DMS53 (cell line): ENCODE results near the gene RASSF4.
A peak's percentile ranks its signal among the peaks of the same experiment; 100 is the strongest.

Source experiments
- DNase-seq: peaks from one replicate; lab custom pipeline; 2025; lab: John Stamatoyannopoulos, UW

RASSF4 gene

DNA sequence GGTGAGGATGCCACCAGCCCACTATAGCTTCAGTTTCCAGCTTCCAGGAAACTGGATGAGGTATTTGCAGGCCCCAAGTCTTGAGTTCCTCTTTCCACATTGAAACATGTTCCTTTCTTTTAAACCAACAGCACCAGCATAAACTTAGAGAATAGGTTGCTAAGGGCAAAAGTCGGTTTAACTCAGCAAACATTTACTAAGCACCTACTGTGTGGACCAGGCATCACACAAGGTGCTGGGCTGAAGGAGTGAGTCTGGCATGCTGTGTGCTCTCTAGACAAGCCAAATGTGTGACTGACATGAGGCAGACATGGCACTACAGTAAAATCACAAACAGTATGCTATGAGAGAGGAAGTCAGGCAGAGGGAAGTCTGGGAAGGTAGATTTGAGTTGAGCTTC lies 11.0 kb upstream of the RASSF4 start:
- no peak for DNase-seq

DNA sequence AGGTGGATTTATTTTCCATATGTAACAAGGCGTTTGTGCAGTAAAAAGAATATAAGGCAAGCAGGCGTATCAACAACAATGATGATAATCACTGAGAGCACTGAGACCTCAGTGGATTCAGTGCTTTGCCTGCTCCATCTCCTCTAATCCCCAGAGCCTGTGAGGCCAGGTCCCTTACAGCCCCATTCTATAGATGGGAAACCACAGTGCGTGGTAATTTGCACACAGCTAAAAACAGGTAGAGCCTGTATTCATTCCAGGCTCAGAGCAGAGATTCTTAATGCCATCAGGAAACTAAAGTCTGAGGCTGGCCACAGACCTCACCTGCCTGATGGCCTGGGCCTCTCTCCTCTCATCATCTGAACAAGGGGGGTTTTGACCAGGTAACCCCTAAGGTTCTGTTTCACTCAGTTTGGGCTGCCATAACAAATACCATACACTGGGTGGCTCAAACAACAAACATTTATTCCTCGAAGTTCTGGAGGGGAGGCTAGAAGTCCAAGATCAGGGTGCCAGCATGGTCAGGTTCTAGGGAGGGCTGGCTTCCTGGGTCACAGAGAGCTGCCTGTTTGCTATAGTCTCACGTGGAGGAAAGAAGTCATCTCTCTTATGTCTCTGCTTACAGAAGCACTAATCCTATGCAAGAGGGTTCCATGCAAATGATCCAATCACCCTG lies 10.3 kb upstream of the RASSF4 start:
- DNase-seq: no peak

DNA sequence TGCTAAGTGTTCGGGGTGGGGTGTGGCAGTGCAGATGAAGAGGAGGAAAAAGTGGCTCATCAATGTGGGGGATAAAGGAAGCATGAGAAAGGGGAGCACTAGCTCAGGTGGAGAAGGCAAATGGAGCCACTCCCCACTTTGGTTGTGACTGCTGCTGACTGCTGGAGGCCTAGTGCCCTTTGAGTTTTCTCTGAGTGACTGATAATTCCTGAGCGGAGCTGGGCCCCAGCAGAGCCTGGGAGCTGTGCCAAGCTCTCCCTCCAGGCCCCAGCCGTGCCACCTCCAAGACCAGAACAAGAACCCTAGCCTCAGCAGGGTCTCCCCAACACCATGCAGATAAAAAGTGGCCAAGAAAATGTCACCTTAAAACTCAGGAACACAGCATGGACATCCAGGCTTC lies 9.7 kb upstream of the RASSF4 start:
- DNase-seq: no peak

DNA sequence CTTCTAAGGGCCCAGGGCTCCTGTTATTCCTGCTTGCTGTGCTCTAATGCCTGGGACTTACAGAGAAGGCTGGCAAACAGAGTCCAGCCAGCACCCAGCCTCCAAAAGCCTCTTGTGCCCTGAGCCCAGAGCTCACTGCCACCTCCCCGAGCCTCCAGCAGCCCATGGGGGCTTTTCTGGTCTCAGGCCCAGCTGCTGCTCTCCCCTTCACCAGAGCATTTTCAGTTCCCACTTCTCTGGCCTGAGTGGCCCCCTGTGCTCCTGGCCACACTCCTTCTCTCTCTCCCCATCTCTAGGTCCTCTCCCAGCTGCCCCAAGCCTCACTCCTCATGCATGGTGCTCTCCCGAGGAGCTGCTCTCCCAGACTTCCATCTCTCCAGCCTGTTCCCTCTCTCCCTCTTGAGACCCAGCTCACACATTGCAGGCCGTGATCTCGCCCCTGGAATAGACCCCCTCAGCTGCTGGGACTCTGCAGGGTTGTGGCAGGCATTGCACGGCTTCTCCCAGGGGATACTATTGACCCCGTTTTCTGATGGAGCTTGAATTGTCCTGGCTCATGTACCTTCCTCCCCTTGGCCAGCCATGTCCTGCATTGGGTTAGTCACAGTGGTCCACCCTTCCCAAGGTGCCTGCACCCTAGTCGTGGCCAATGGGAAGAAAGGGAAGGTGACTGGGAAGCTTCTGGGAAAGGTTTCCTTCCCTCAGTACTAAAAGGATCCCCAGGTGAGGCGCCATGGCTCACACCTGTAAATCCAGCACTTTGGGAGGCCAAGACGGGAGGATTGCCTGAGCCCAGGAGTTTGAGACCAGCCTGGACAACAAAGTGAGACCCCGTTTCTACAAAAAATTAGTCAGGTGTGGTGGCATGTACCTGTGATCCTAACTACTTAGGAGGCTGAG lies 9.0 kb upstream of the RASSF4 start:
- DNase-seq: no peak

DNA sequence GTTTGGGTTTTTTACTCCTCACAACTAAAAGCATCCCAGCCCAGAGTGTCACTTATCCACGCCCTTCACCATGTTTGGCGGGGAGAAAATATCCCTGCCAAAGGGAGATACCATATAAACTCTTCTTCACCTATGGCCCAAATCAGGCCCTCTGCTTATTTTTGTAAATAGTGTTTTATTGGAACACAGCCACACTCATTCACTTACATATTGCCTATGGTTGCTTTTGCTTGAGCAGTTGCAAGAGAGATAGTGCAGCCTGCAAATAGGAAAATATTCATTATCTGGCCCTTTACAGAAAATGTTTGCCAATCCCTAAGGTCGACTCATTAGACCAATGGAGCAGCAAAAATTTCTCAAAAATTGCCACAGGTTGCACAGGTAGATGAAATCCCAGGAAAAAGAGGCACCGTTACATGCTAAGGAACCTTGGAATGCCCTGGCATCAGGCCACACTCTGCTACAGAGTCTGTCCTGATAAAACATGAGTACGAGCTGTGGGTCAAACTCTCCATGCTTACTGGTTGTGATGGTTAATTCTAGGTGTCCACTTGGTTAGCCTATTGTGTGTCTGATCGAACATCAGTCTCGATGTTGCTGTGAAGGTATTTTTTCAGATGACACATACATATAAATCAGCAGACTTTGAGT lies 7.9 kb upstream of the RASSF4 start:
- DNase-seq: no peak

DNA sequence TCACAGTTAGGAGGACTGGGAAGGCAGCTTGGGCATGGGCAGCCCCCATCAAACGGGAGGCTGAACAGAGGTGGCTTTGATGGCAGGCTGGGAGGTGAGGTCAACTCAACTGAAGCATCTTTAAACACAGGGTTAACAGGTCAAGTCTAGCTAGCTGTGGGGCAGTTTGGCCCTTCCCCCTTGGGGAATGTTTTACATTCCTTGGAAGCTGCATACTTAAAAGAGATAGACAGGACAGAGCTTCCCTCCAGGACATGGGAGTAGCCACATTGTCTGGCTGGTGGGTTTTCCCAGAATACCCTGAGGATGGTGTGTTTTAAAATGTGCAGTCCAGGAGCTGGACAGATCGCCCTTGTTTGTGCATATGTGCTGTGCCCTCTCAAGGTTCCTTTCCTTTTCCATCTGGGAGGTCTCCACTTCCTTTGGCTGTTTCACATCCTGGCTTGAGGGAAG lies 6.8 kb upstream of the RASSF4 start:
- DNase-seq: no peak

DNA sequence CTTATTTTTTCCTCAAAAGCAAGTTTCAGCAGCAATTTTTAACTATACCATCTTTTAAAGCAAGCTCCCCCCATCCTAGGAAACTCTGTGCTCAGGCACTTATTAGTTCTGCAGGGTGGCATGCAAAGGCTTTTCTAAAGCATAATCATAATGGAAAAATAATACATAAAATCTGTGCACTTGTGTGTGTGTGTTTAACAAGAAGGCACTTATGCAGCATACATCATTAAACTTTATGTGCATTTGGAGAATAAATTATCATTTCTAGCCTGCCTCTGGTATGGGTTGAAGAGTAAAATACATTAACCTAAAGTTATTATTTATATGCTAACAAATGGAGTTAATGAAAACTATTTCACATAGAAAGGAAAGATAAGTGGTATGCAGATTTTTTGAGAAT lies 5.6 kb upstream of the RASSF4 start:
- no peak for DNase-seq

DNA sequence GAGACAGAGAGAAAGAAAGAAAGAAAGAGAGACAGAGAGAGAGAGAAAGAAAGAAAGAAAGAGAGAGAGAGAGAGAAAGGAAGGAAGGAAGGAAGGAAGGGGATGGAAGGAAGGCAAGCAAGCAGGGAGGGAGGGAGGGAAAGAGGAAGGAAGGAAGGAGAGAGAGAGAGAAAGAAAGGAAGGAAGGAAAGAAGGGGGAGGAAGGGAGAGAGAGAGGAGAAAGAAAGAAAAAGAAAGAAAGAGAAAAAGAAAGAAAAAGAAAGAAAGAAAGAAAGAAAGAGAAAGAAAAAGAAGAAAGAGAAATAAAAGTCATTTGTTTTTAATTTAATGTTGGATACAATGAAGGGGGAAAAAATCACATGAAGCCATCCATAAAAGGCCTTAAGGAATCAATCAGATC lies 4.6 kb upstream of the RASSF4 start:
- no peak for DNase-seq

DNA sequence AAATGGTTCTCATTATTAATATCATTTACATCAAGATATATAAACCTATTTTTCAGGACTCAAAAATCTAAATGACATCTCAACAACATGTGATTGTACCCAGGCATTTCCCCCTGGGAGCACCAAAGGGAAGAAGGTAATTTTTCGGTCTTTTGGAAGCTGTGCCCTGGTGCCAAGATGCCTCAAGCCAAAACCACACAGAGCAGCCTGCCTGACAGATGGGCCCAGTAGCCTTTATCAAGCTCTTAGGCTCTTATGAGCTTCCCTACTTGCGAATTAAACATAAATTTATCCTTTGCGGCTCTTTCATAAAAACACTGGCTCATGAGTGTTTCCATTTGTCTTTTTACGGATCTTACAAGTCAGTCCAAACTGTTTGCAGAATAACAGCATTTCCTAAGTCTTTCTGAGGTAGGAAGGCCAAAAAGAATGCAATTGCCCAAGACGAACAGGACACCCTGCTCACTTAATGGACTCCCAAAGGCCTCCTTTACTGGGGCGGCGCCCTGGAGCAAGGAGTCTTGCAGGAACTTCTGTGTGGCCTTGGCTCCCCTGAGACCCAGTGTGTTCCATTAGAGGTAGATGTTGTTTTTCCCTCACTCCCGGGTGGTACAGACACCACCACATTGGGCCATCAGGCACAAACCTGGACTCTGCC lies 4.1 kb upstream of the RASSF4 start:
- no peak for DNase-seq

DNA sequence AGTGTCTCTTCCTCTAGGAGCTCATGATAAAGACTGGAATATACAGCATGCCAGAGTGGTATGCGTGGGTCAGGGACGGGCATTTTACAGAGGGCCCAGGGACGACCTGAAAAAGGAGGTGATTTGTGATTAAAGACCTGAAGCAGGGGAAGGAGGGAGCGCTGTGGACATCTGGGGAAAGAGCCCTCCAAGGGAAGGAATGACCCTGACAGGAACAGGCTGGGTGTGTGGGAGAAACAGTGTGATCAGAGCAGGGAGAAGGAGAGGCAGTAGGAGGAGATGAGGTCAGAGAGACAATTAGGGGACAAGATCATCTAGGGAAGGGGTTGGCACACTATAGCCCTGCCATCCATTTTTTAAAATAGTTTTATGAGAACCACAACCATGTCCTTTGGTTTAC lies 3.4 kb upstream of the RASSF4 start:
- no peak for DNase-seq

DNA sequence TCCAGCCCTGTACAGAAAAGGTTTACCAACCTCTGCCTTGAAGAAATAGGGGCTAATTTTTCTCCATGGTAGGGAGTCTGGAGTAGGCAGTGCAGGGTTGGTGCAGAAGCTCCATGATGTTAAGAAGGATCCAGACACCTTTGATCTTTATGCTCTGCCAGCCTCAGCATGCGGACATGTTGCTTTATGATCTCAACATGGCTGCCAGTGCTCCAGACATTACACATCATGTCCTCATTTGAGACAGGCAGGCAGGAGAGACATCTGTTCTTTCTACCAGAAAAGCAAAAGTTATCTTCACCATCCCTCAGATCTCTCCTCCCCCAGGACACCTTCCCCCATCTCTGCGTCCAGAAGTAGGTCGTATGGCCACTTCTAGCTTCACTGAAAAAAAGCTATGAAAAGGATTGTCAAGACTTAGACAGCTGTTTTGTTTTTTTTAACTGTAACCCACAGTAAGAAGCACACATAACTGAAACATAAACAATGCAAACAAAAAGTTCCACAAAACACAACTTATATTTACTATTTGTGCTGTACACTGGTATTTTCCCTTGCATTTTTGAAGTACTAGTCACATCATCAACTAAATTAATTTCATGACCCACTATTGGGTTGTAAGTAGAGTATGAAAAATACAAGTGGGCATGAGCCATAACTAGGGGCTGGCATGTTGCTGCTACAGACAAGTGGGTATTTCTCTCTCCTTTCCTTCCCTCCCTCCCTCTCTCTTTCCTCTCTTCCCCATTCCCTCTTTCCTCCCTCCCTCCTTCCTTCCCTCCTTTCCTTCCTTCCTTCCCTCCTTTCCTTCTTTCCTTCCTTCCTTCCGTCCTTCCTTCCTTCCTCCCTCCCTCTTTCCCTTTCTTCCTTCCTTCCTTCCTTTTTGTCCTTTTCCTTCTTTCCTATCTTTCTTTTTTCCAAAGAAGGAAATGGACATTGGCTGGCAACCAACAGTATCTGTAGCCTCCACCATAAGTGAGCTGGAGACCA lies 2.6 kb upstream of the RASSF4 start:
- DNase-seq: no peak

DNA sequence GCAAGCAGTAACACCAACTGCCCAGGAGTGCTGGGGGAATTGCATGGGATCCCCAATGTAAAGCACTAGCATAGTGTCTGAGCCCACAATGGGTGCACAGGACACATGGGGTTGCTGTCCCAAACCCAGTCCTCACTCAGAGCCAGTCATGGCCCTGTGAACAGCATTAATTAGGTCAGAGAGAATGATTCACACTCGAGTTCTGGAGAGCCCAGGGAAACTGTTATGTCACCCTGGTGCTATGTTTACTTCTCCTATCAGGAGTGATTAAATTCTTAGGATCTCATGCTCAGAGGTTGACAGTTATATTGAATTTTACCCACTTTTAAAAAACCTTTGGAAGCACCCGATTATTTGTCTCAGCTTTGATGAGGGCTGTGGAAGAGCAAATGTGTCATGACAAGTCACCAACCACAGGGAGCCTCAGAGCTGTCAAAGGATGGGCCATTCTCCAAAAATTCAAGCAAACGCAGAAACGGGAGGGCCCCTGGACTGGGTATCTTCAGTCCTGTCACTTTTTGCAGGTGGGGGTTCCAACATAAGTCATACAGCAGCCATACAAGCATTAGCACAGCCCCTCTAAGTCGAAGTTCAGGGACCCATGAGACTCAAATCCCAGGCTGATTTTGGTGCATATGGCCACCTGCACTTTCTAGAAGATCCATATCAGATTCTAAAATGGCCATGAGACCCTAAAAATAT lies 1.3 kb upstream of the RASSF4 start:
- DNase-seq: peak; percentile 15

DNA sequence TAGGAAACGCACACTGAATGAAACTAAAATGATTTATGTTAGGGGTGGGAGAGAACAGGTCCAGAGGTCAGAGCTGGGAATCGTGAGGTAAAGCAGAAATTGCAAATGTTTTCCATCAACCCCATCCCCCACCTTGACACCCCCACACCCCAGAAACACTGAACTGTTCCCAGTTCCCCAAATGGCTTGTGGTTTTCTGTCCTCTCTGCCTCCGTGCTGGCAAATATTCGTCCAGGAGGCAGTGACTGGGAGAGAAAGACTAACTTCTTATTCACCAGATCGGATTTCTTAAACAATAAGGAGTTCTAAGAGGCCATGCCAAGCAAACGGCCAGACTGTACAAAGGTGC lies 730 bp upstream of the RASSF4 start:
- DNase-seq: no peak

DNA sequence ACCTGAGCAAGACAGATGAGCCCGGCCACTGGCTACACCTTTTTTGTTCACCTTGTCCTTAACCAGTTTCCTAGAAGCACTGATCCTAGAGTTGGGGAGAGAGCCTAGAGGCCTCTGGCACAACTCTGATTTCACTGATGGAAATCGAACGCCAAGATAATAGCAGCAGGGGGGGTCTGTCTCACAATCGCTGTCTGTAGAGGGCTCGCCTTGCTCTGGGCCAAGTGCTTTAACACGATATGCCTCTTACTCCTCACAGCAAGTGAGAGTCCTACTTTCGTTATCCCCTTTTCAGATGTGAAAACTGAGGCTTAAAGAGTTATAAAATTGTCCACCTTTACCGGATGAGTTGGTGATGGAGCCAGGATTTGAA lies 472 bp downstream of the RASSF4 start:
- no peak for DNase-seq

DNA sequence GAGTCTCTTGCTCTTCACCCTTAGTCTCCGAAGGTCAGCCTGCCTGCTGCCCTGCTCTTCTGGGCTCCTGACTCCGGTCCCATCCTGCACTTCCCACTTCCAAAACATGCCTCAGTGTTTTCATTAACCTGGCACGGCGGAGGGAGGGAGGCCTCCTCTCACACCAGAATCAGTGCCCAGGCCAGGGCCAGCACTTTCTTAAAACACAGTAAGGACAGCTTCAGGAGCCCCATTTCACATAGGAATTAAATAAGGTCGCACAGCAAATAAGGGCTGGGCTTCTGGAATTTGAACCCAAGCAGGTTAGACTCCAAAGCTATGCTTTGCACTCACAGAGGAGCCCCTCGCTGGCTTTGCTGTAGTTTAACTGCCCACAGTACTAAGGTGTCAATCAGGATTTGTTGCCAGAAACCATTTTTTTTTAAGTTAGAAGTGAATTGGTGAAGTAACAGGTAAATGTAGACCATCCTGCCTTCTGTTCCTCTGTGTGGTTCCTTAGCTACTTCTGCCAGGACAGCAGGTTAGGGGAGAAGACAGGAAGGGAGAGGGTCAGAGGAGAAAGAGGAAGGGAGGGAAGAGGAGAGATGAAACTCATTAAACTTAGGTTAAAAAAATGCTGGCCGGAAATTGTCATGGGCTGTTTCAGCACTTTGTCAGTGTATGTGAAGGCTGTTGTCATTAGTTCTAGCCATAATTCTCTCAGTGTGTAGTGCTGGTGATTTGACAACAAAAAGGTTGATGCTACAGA lies 1.1 kb downstream of the RASSF4 start:
- DNase-seq: no peak

DNA sequence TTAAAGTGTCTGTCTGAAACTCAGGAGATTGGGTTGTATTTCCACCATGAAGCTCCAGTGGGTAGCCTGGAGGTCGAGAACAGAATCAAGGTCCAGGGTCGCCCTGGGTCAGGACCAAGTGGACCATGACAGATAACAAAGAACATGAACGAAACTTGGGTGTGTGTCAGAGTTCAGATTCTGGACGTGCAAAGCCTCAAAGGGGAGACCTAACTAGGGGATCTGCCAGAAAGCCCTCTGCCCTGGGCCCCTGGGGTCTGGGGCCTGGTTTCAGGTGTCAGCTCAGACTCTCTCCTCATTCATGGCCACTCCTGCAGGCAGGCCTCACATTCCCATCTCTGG lies 1.6 kb downstream of the RASSF4 start:
- DNase-seq: no peak

DNA sequence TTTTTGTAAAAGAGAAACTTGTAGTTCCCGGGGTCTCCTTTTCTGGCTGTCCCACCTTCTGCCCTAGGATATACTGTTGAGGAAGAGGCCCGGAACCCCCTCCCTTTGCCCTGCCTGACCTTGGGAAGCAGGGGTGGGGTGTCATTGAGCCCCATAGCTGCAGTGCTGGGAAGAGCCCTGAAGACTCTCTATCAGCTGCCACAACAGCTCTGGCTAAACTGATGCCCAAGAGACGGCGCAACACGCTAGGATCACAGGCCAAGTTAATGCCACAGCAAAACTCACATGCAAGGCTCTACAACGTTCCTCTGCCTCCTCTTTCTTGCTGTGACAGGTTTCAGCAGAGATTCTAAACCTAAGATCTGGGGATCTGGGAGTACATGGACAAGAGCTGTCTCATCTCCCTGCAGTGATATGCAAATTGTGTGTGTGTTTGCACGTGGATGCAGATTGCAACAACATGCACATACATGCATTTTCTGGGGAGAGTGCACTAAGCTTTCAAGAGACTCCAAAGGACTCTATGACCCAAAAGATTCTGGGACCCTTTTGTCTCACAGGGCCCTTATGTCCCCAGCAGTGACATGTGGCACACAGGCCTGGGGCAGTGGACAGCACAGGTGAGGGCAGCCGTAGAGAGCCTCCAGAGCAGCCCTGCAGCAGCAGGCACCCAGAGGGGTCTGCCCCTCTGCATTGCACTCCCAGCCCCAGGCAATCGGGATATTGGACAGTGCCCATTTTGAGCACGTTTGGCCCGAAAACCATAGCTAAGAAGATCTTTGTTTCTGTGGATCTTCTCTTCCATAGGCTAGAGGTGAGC lies 2.5 kb downstream of the RASSF4 start:
- DNase-seq: no peak

DNA sequence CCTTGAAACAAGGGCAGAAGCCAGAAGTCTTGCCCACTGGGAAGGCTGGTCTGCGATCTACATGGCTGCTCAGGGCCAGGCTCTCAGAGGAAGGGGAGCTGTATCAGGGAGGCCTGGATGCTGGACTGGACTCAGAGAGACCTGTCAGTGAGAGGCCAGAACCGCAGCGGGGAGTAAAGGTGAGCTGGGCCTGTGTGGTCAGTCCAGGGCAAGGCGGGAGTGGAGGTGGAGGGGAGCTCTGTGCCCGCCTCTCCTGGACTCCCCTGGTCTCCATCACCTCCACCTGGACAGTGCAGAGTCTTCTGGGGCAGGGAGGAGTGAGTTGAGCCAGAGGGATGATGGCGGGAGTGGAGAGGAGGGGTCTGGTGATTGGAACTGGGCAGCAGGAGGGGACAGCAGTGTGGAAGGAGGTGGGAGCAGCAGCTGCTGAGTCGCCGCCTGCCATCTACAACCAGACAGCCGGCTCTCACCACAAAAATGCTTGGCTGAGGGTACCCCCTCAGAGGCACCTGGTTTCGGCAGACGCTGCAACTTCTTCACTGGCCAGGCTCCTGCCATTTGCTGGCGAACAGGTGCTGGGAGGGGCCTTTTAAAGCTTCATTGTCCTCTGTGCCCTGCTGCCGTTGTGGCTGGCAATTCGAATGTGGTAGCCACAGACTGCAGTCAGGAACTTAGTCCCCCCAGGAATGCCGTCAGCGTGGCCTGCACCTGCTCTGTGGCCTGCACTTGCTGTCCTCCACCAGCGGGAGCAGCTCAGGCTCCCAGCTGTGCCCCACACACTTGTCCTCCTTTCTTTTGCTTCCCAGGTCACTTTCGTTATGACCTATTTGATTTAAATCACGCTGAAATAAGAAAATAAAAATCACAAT lies 3.5 kb downstream of the RASSF4 start:
- DNase-seq: peak; percentile 82
